GM10266 (cell line): ENCODE measurements around the gene SIPA1L3.

Experiments
- DNase-seq: peaks from one replicate; pipeline ENCODE4 v3.0.0; 2012; ENCODE audit errors: extremely low spot score
- CTCF ChIP-seq: IDR thresholded peaks from 2 replicates; pipeline ENCODE4 v1.5.1; 2012; ENCODE audit warnings: mild to moderate bottlenecking, low read depth; ENCODE audit not compliant: control insufficient read depth, insufficient read depth; ENCODE audit errors: missing control alignments

SIPA1L3 gene

GRCh38 chr19:38036707-38037611 lies 130.0 kb downstream of the SIPA1L3 start:
- no peak for TF ChIP-seq CTCF
- no peak for DNase-seq

GRCh38 chr19:38039966-38040365 lies 133.0 kb downstream of the SIPA1L3 start:
- DNase-seq, result no peak
- no peak for TF ChIP-seq CTCF

GRCh38 chr19:38042132-38042531 lies 135.1 kb downstream of the SIPA1L3 start:
- DNase-seq, result no peak
- TF ChIP-seq CTCF, result no peak

GRCh38 chr19:38043649-38044144 lies 136.7 kb downstream of the SIPA1L3 start:
- DNase-seq, result no peak
- no peak for TF ChIP-seq CTCF

- no peak for DNase-seq
- no peak for TF ChIP-seq CTCF
These were observed 137.5 kb downstream of the SIPA1L3 start for GRCh38 chr19:38044267-38045111.

GRCh38 chr19:38045554-38046253 lies 138.7 kb downstream of the SIPA1L3 start:
- no peak for DNase-seq
- no peak for TF ChIP-seq CTCF
